Peyer's patch (tissue), 4 donors: ENCODE measurements around the gene PCP4.

Experiments used
- CTCF ChIP-seq, 6 experiments: fragments of 450-650 bp in 4 of 6; fragments of 200-600 bp in 2 of 6; sonication (generic) in 1 of 6; IDR thresholded peaks; one replicate each; pipeline ENCODE4 v1.5.1; 2017 to 2019; ENCODE audit warnings: antibody characterized with exemption in 6 of 6, mild to moderate bottlenecking in 3 of 6, moderate library complexity in 1 of 6
- POLR2A ChIP-seq, 2 donors: fragments of 450-650 bp; IDR thresholded peaks; one replicate each; pipeline ENCODE4 v1.5.1; 2017; ENCODE audit warnings: antibody characterized with exemption in 2 of 2, mild to moderate bottlenecking in 2 of 2, moderate library complexity in 2 of 2

- no peak for TF ChIP-seq CTCF (IDR thresholded peaks at IDR 0.05)
- TF ChIP-seq POLR2A (IDR thresholded peaks at IDR 0.05), result no peak
Observed at GRCh38 chr21:39966786-39967185, 99.5 kb downstream of the PCP4 start.
